ENCODE results near the gene SLC18A3. TPM values are rescaled to one million over a fixed set of nuclear protein-coding genes. Genes with fewer than 3 reads are reported as not detected.

Gene SLC18A3
- total RNA-seq, 1 donor from 2014 or later, result not detected

GRCh38 chr10:49611166-49611815 lies 1.2 kb downstream of the SLC18A3 start:
- DNase-seq (ENCODE audit: low read depth, low spot score), result no peak

GRCh38 chr10:49611816-49612512 lies 1.9 kb downstream of the SLC18A3 start:
- DNase-seq (ENCODE audit: low read depth, low spot score), result no peak

GRCh38 chr10:49612513-49613164 lies 2.5 kb downstream of the SLC18A3 start:
- DNase-seq (ENCODE audit: low read depth, low spot score), result no peak

GRCh38 chr10:49613165-49613881 lies 3.2 kb downstream of the SLC18A3 start:
- no peak for DNase-seq (ENCODE audit: low read depth, low spot score)

GRCh38 chr10:49613882-49614241 lies 3.8 kb downstream of the SLC18A3 start, which contains the start of gene CHAT:
Gene CHAT, plus strand, starts transcription at chr10:49614037. Its CDS starts 153 bp downstream, at chr10:49614190.
- no peak for DNase-seq (ENCODE audit: low read depth, low spot score)

- no peak for DNase-seq (ENCODE audit: low read depth, low spot score)
These were observed 4.4 kb downstream of the SLC18A3 start for GRCh38 chr10:49614242-49615198.

- DNase-seq (ENCODE audit: low read depth, low spot score), result no peak
These were observed 5.1 kb downstream of the SLC18A3 start for GRCh38 chr10:49615213-49615612.

GRCh38 chr10:49615721-49616120 lies 5.6 kb downstream of the SLC18A3 start:
- no peak for DNase-seq (ENCODE audit: low read depth, low spot score)

GRCh38 chr10:49616421-49617101 lies 6.5 kb downstream of the SLC18A3 start:
- no peak for DNase-seq (ENCODE audit: low read depth, low spot score)

- no peak for DNase-seq (ENCODE audit: low read depth, low spot score)
These were observed 7.3 kb downstream of the SLC18A3 start for GRCh38 chr10:49617121-49618020.

GRCh38 chr10:49618821-49619220 lies 8.7 kb downstream of the SLC18A3 start:
- DNase-seq (ENCODE audit: low read depth, low spot score), result no peak

- DNase-seq (ENCODE audit: low read depth, low spot score), result no peak
These were observed 9.5 kb downstream of the SLC18A3 start for GRCh38 chr10:49619613-49620012.

- no peak for DNase-seq (ENCODE audit: low read depth, low spot score)
These were observed 10.2 kb downstream of the SLC18A3 start for GRCh38 chr10:49620286-49620810.

- DNase-seq (ENCODE audit: low read depth, low spot score), result no peak
These were observed 10.8 kb downstream of the SLC18A3 start for GRCh38 chr10:49620841-49621378.

GRCh38 chr10:49621561-49621960 lies 11.5 kb downstream of the SLC18A3 start:
- DNase-seq (ENCODE audit: low read depth, low spot score), result no peak

- DNase-seq (ENCODE audit: low read depth, low spot score), result no peak
These were observed 12.6 kb downstream of the SLC18A3 start for GRCh38 chr10:49622426-49623425.

GRCh38 chr10:49624629-49625028 lies 14.5 kb downstream of the SLC18A3 start:
- DNase-seq (ENCODE audit: low read depth, low spot score), result no peak

All from pulmonary artery endothelial cell (primary cell).